CD4-positive, alpha-beta T cell treated with Interleukin-17A for 1 hour (primary cell): ENCODE results near the gene FCHSD1.
"Not testable (repeated sequence)": the region's sequence is repeated elsewhere in the genome, so short reads cannot be mapped to it uniquely, and the experiment has no call there.

Experiments used
- DNase-seq: peaks from one replicate; pipeline ENCODE4 v3.0.0-alpha.2; 2020

Gene FCHSD1

GRCh38 chr5:141615991-141616720, 35.1 kb downstream of the FCHSD1 start:
- no peak for DNase-seq

GRCh38 chr5:141613344-141613743, 37.9 kb downstream of the FCHSD1 start:
- DNase-seq: no peak

GRCh38 chr5:141611289-141611688, 39.9 kb downstream of the FCHSD1 start:
- DNase-seq: no peak

GRCh38 chr5:141609921-141610320, 41.3 kb downstream of the FCHSD1 start:
- not testable (repeated sequence) for DNase-seq

GRCh38 chr5:141609044-141609443, 42.2 kb downstream of the FCHSD1 start:
- no peak for DNase-seq

- DNase-seq: no peak
These were observed 42.7 kb downstream of the FCHSD1 start for GRCh38 chr5:141608557-141608956.

- no peak for DNase-seq
These were observed 43.2 kb downstream of the FCHSD1 start for GRCh38 chr5:141608046-141608445.

GRCh38 chr5:141605523-141606277, 45.5 kb downstream of the FCHSD1 start:
- peak; percentile 91 for DNase-seq

GRCh38 chr5:141603923-141604717, 47.1 kb downstream of the FCHSD1 start:
- peak; percentile 56 for DNase-seq

GRCh38 chr5:141602606-141603005, 48.6 kb downstream of the FCHSD1 start:
- DNase-seq: no peak

GRCh38 chr5:141598391-141599345, 52.5 kb downstream of the FCHSD1 start:
- peak; percentile 36 for DNase-seq

- DNase-seq: no peak
These were observed 53.4 kb downstream of the FCHSD1 start for GRCh38 chr5:141597814-141598213.

- no peak for DNase-seq
These were observed 53.8 kb downstream of the FCHSD1 start for GRCh38 chr5:141597394-141597793.

GRCh38 chr5:141596867-141597266, 54.4 kb downstream of the FCHSD1 start:
- no peak for DNase-seq

- DNase-seq: no peak
These were observed 61.1 kb downstream of the FCHSD1 start for GRCh38 chr5:141590127-141590526.
